ENCODE measurements around the gene OR12D1. TPM values are rescaled to one million over a fixed set of nuclear protein-coding genes. Genes with fewer than 3 reads are reported as not detected.

Gene OR12D1
- total RNA-seq, 1 donor from 2014 or later: not detected

GRCh38 chr6:29461021-29461814 is 46.5 kb downstream of the OR12D1 start:
- ATAC-seq: no peak
- intact Hi-C loops (cut with DNase I): no loop called here
- no peak for DNase-seq (ENCODE audit: low spot score)

- intact Hi-C loops (cut with DNase I): no loop called here
- DNase-seq (ENCODE audit: low spot score) (no peak), ATAC-seq (no peak)
Measured at GRCh38 chr6:29462022-29462421, 47.3 kb downstream of the OR12D1 start.

DNA sequence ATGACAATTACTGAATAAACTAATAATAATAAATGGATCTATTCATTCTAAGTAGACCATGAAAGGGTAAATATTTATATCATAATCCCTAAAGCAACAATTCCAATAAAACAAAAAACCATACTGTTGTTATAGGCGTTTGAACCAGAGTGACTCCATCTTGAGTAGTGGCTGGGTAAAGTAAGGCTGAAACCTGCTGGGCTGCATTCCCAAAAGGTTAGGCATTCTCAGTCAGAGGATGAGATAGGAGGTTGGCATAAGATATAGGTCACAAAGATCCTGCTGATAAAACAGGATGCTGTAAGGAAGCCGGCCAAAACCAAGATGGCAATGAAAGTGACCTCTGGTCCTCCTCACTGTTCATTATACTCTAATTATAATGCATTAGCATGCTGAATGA is 50.6 kb downstream of the OR12D1 start:
- intact Hi-C loops (cut with DNase I): no loop called here
- DNase-seq (ENCODE audit: low spot score) (no peak), ATAC-seq (no peak)

- ATAC-seq: no peak
- intact Hi-C loops (cut with DNase I): no loop called here
- DNase-seq (ENCODE audit: low spot score): no peak
Measured at GRCh38 chr6:29465801-29466200, 51.1 kb downstream of the OR12D1 start.

- intact Hi-C loops (cut with DNase I): no loop called here
- ATAC-seq (no peak), DNase-seq (ENCODE audit: low spot score) (no peak)
Measured at GRCh38 chr6:29466241-29466640, 51.5 kb downstream of the OR12D1 start.

Other genes starting within 250 kb of the OR12D1 start
- gene OR2J2, start 244.0 kb upstream of the OR12D1 start, total RNA-seq: not detected
- not detected for gene OR14J1, start 113.2 kb upstream of the OR12D1 start, total RNA-seq
- not detected for gene OR5V1, start 46.1 kb upstream of the OR12D1 start, total RNA-seq
- not detected for gene OR12D3, start 39.6 kb upstream of the OR12D1 start, total RNA-seq
- not detected for gene OR12D2, start 19.3 kb upstream of the OR12D1 start, total RNA-seq
- gene OR10C1, start 24.4 kb downstream of the OR12D1 start, total RNA-seq: not detected
- gene OR11A1, start 42.1 kb downstream of the OR12D1 start, total RNA-seq: not detected
- not detected for gene OR2H1, start 42.2 kb downstream of the OR12D1 start, total RNA-seq
- gene MAS1L, start 73.0 kb downstream of the OR12D1 start, total RNA-seq: 0.36 TPM
- 4.1 TPM for gene UBD, start 144.8 kb downstream of the OR12D1 start, total RNA-seq
- not detected for gene OR2H2, start 170.2 kb downstream of the OR12D1 start, total RNA-seq
- gene GABBR1, start 218.3 kb downstream of the OR12D1 start, total RNA-seq: 106 TPM
- gene MOG, start 242.2 kb downstream of the OR12D1 start, total RNA-seq: not detected